GM11168 (cell line): ENCODE results near the gene CAMK2D.

Experiments
- in situ Hi-C: fragments of 300-500 bp; cut with MboI; formaldehyde crosslinking; loops from one replicate; pipeline ENCODE4 v1.12.0; 2022; ENCODE audit warnings: low sequenced_read_pairs; ENCODE audit not compliant: unreplicated experiment

CAMK2D gene

GRCh38 chr4:113620032-113620431 is 141.5 kb downstream of the CAMK2D start:
- in situ Hi-C loops, result no loop called here

DNA sequence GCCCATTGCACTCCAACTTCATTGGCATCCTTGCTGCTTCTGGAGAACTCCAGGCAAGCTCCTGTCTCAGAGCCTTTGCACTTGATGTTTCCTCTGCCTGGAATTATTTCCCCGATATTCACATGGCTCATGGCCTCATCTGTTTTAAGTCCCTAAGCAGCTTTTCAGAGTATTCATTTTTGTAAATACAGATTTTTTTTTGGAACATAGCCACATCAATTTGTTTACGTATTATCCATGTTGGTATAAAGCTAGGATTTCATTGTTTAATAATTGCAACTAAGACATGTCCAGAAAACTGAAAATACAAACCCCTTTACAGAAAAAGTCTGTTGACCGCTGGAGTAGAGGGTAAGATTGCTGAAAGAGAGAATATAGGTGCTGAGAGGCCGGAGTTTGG is 142.0 kb downstream of the CAMK2D start:
- in situ Hi-C loops, result no loop called here

DNA sequence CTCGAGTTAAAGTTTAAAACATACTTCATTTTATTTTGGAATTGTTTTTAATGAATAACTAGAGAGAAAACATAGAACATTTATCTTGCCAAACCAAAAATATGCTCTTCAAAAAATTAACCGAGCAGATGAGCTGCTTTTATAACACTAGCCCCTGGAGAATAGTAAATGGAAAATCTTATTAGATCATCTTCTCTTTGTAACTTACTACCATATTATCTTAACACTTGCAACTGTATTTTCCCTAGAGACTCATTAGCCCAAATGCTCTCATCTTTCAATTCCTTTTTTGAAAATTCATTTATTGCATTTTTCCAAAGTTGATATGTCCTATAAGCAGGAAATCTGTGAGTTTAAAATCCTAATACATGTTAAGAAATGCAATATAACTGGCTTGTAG is 143.3 kb downstream of the CAMK2D start:
- in situ Hi-C loops, result no loop called here

DNA sequence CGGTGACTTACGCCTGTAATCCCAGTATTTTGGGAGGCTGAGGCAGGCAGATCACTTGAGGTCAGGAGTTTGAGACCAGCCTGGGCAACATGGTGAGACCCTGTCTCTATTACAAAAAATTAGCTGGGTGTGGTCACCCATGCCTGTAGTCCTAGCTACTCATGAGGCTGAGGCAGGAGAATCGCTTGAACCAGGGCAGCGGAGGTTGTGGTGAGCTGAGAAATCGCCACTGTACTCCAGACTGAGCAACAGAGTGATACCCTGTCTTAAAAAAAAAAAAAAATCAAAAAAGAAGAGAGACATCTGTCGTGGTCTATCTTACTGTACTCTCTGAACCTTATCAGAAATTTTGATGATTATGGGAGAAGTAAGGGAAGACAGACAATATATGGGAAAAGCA is 144.3 kb downstream of the CAMK2D start:
- in situ Hi-C loops, result no loop called here

GRCh38 chr4:113616443-113616842 is 145.1 kb downstream of the CAMK2D start:
- in situ Hi-C loops, result no loop called here

DNA sequence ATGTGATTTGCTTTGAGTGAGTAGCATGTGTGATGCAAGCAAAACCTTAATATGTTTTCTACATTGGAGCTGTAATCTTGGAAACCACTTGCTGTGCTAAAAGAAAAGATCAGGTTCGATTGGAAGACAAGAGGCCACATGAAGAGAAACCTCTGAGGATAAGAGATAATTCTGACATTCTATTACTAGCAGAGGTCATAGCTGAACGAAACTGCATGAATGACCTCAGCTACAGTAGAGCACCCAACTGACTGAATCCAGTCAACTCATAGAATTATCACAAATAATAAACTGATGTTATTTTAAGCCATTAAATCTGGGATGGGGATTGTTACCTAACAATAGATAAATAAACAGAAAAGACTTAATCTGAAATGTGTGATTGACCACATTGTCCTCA is 147.1 kb downstream of the CAMK2D start:
- in situ Hi-C loops, result no loop called here

GRCh38 chr4:113613503-113613902 is 148.0 kb downstream of the CAMK2D start:
- in situ Hi-C loops, result no loop called here

DNA sequence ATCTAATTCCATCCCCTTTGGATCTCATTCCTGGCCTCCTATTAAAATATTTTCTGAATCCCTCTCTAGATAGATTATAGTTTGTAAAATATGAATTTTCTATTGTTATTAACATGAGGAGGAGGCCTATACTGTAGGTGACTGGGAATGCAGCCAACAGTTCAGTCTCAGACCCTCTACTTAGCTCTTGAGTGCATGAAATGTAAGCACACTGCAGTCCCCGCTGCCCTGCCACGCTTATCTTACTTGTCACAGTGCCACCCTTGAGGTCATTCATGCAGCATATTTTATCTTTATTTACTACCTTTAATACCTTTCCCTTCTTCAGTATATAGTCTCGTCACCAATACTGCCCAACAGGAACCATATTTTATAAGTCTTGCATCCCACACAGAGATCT is 151.0 kb downstream of the CAMK2D start:
- in situ Hi-C loops, result no loop called here

- in situ Hi-C loops, result no loop called here
Observed at GRCh38 chr4:113607998-113608397, 153.5 kb downstream of the CAMK2D start.

GRCh38 chr4:113607147-113607720 is 154.3 kb downstream of the CAMK2D start:
- in situ Hi-C loops, result no loop called here

GRCh38 chr4:113604955-113605354 is 156.6 kb downstream of the CAMK2D start:
- in situ Hi-C loops, result no loop called here

- in situ Hi-C loops, result no loop called here
Observed at GRCh38 chr4:113603911-113604310, 157.6 kb downstream of the CAMK2D start.

GRCh38 chr4:113602646-113603228 is 158.8 kb downstream of the CAMK2D start:
- in situ Hi-C loops, result no loop called here

GRCh38 chr4:113601636-113602035 is 159.9 kb downstream of the CAMK2D start:
- in situ Hi-C loops, result no loop called here

DNA sequence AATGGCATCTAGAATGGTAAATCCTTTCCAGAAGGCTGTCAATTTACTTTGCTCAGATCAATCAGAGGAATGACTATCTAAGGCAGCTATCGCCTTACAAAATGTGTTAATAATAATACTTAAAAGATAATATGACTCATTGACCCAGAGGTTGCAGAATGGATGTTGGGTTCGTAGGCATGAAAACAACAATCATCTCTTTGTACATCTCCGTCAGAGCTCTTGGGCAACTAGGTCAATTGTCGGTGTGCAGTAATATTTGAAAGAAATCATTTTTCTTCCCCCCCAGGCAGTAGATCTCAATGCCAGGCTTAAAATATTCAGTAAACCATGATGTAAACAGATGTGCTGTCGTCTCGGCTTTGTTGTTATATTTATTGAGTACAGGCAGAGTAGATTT is 165.1 kb downstream of the CAMK2D start:
- in situ Hi-C loops, result no loop called here

DNA sequence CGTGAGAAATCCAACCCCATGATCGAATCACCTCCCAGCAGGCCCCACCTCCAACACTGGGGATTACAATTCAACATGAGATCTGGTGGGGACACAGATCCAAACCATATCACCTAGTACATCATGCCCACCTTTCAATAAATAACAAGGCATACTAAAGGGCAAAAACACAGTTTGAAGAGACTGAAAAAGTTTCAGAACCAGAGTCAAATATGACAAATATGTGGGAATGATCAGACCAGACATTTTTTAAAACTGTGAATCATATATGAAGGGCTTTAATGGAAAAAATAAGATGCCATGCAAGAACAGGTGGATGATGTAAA is 167.3 kb downstream of the CAMK2D start:
- in situ Hi-C loops, result no loop called here

DNA sequence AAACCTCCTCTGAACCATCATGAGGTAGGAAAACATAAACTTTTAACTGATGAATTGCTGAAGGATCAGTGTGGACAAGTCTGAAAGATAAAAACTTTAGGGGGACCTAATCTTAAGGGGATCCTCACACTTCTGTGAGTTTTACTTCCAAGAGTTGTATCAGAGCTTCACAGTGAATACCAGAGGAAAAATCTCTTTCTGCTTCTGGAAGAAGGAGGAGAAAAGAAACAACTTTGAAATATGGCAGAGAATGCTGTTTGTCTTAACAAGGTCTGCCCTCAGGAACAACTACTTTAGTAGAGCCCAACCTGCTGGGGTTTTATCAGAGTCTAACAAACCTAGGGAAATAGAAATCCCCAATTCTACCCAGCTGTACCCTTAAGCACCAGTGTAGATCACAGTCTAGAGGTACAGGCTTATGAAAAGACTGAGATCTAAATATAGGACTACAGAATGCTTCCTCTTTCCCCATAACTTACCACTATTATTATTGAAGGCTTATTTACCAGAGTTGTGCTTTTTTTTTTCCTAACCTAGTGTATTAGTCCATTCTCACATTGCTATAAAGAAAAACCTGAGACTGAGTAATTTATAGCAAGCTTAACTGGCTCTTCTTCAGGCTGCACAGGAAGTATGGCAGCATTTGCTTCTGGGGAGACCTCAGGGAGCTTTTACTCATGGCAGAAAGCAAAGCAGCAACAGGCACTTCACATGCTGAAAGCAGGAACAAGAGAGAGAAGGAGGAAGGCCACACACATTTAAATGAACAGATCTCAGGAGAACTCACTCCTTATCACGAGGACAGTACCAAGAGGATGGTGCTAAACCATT is 167.9 kb downstream of the CAMK2D start:
- in situ Hi-C loops, result no loop called here

GRCh38 chr4:113591982-113592381 is 169.6 kb downstream of the CAMK2D start:
- in situ Hi-C loops, result no loop called here

- in situ Hi-C loops, result no loop called here
Observed at GRCh38 chr4:113588895-113589668, 172.5 kb downstream of the CAMK2D start.

DNA sequence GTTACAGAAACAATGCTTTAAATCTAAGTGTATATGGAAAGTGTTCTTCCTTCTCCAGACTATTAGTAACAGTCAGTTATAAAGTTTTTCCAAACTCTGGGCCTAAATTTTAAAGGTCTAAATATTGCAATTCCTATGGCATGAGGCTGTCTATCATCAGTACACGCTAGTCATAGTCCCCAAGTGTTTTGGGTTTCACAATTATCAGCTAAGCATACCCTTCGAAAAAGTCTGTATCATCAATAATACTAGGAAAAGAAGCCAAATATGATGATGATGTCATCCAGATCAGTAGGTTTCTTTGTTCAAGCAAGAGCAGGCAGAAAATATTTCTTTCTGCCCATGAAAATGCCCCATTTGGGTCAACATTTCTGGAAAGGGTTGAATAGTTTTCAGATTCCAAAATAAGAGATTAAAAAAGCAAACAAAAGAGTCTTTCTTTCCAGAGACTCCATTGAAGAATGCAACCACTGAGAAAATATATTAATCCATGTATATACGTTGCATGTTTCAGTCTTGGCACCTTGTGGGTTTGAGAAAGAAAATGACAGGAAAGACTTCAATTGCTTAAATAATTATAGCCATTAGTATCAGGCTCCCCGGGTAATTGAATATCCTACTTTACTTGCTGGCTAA is 173.8 kb downstream of the CAMK2D start:
- in situ Hi-C loops, result no loop called here

GRCh38 chr4:113587156-113587555 is 174.4 kb downstream of the CAMK2D start:
- in situ Hi-C loops, result no loop called here
